Smooth muscle cell (in vitro differentiated cells): ENCODE results near the gene NET1. TPM values are rescaled to one million over a fixed set of nuclear protein-coding genes. Genes with fewer than 3 reads are reported as not detected.

Source experiments
- DNase-seq: peaks from one replicate; lab custom pipeline; 2025; ENCODE audit not compliant: unreplicated experiment; lab: John Stamatoyannopoulos, UW
- H2AFZ ChIP-seq: fragments of 200-600 bp; sonication (generic); 2 replicates; pipeline ENCODE4 v1.6.0; 2016; ENCODE audit warnings: antibody characterized with exemption, low read depth, mild to moderate bottlenecking
- H3F3A ChIP-seq: fragments of 200-600 bp; sonication (generic); 2 replicates; pipeline ENCODE4 v1.6.0; 2017; ENCODE audit warnings: antibody characterized with exemption, low read depth
- H3K27ac ChIP-seq: fragments of 200-600 bp; sonication (generic); 2 replicates; pipeline ENCODE4 v1.5.1; 2016; ENCODE audit warnings: low read depth, mild to moderate bottlenecking
- H3K27me3 ChIP-seq: fragments of 200-600 bp; sonication (generic); 2 replicates; pipeline ENCODE4 v1.6.1; 2016; ENCODE audit warnings: low read depth, mild to moderate bottlenecking
- H3K36me3 ChIP-seq: fragments of 200-600 bp; sonication (generic); 2 replicates; pipeline ENCODE4 v1.5.1; 2016; ENCODE audit warnings: low read depth
- H3K4me1 ChIP-seq: fragments of 200-600 bp; sonication (generic); 2 replicates; pipeline ENCODE4 v1.5.1; 2016; ENCODE audit warnings: low read depth
- H3K4me2 ChIP-seq: fragments of 200-600 bp; sonication (generic); 2 replicates; pipeline ENCODE4 v1.6.0; 2016; ENCODE audit warnings: mild to moderate bottlenecking
- H3K4me3 ChIP-seq: fragments of 200-600 bp; sonication (generic); 2 replicates; pipeline ENCODE4 v1.5.1; 2016; ENCODE audit warnings: mild to moderate bottlenecking
- H3K79me2 ChIP-seq: fragments of 200-600 bp; sonication (generic); 2 replicates; pipeline ENCODE4 v1.6.0; 2016; ENCODE audit warnings: low read depth, mild to moderate bottlenecking
- H3K9ac ChIP-seq: fragments of 200-600 bp; sonication (generic); 2 replicates; pipeline ENCODE4 v1.6.0; 2016; ENCODE audit warnings: low read depth
- H3K9me3 ChIP-seq: fragments of 200-600 bp; sonication (generic); replicated peaks from 2 replicates; pipeline ENCODE4 v1.5.1; 2016; ENCODE audit warnings: low read depth
- H4K20me1 ChIP-seq: fragments of 200-600 bp; sonication (generic); 2 replicates; pipeline ENCODE4 v1.6.0; 2016; ENCODE audit warnings: low read depth
- CTCF ChIP-seq: fragments of 200-600 bp; sonication (generic); IDR thresholded peaks from 2 replicates; pipeline ENCODE4 v1.5.1; 2017; ENCODE audit warnings: borderline replicate concordance, mild to moderate bottlenecking, antibody characterized with exemption; ENCODE audit not compliant: insufficient read depth, poor library complexity, severe bottlenecking
- WGBS: methylation state at CpG from one replicate; pipeline ENCODE4 v1.1.7; 2016; ENCODE audit warnings: low lambda C conversion rate; 5-methylcytosine and 5-hydroxymethylcytosine counted together
- polyA plus RNA-seq: library from polyadenylated mRNA; unstranded; fragments of >200 nt; fragmentation: Nextera tagmentation; extraction: Ambion mirVana; gene quantifications from 2 replicates; pipeline ENCODE4 v1.2.1, GENCODE V29; 2016
- total RNA-seq: library from RNA; depleted of rRNA; stranded (reverse); fragments of >200 nt; gene quantifications from 2 replicates; pipeline ENCODE4 v1.2.3, GENCODE V29; 2014

NET1 gene
- total and polyA plus RNA-seq, 2 experiments from 2014 or later, result 49.5 to 123 TPM

GRCh38 chr10:5460468-5461202 lies 48.3 kb downstream of the NET1 start:
- no peak overlapping the region for H3K9ac ChIP-seq
- peaks cover 12% of the 10 kb centered on the region for H3K4me1 ChIP-seq
- no peak overlapping the region for H3K4me3 ChIP-seq
- no peaks in the 10 kb centered on the region for H3K27me3 ChIP-seq
- peak overlapping the region; percentile 69 for H3K4me2 ChIP-seq
- peaks cover 16% of the 10 kb centered on the region for H3K36me3 ChIP-seq
- TF ChIP-seq CTCF, result no peak
- peak overlapping the region; percentile 82 for H3K27ac ChIP-seq
- H2AFZ ChIP-seq, result no peak overlapping the region
- DNase-seq, result no peak
- no peaks in the 10 kb centered on the region for H3K9me3 ChIP-seq
- 83% methylated on average over 14 of the region's 14 CpGs for WGBS
- H4K20me1 ChIP-seq, result peaks cover 33% of the 10 kb centered on the region
- H3F3A ChIP-seq, result peaks cover 71% of the 10 kb centered on the region
- peaks cover 11% of the 10 kb centered on the region for H3K79me2 ChIP-seq

GRCh38 chr10:5461203-5461588 lies 48.8 kb downstream of the NET1 start:
- Histone ChIP-seq H3K9me3 (no peaks in the 10 kb centered on the region), H3K9ac (no peak overlapping the region), H3K4me1 (peaks cover 13% of the 10 kb centered on the region), H3K4me3 (peak overlapping the region; percentile 4), H3K27ac (peak overlapping the region; percentile 82), H3F3A (peaks cover 67% of the 10 kb centered on the region), H2AFZ (no peak overlapping the region), H3K4me2 (peak overlapping the region; percentile 69), H3K36me3 (peaks cover 10% of the 10 kb centered on the region), H4K20me1 (peaks cover 28% of the 10 kb centered on the region), H3K79me2 (peaks cover 6% of the 10 kb centered on the region), H3K27me3 (no peaks in the 10 kb centered on the region)
- no peak for DNase-seq
- no peak for TF ChIP-seq CTCF
- 52% methylated on average over 4 of the region's 4 CpGs for WGBS

DNA sequence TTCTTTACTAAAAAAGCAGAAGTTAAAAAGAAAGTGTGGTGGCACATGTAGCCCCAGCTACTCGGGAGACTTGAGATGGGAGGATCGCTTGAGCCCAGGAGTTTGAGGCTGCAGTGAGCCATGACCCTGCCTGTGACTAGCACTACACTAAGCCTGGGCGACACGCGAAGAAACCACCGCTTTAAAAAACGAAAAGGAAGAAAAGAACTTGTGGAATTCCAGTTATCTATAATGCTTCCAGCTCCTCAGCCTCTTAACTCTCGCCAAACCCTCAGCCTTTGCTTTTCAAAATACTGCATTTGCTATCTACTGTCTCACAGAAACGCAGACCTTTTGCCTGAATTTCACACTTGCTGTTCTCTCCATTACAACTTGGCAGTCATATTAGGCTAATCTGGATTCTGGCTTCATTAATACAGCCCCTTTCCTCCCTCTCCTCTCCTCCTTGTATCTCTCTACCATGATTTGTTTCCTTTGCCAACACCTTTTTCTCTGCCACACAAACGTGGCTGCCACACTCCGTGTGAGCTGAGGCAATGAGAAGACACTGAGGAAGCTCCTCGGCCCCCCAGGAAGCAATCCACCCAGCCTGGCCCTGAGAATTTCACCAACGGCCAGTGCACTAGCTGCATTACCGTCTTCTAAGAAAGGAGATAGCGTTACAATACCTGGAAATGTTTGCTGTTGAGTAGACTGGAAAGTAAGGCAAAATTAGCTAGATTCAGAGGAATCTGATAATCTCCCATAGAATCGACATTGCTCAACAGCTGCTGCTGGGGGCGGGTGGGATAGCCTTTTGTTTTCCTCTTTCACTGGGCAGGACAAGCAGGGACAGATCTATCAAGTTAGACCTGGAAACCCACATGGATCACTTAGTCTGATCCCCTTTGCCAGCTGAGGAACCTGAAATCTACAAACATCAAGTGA lies 49.8 kb downstream of the NET1 start:
- Histone ChIP-seq H3K79me2 (peaks cover 5% of the 10 kb centered on the region), H4K20me1 (peaks cover 20% of the 10 kb centered on the region), H3K36me3 (peaks cover 3% of the 10 kb centered on the region), H2AFZ (no peak overlapping the region), H3K27ac (peak overlapping the region; percentile 82), H3K9ac (peak overlapping the region; percentile 47), H3K4me1 (peaks cover 23% of the 10 kb centered on the region), H3K4me2 (peak overlapping the region; percentile 69), H3K9me3 (no peaks in the 10 kb centered on the region), H3F3A (peaks cover 59% of the 10 kb centered on the region), H3K27me3 (no peaks in the 10 kb centered on the region), H3K4me3 (peak overlapping the region; percentile 5)
- WGBS, result 28% methylated on average over 17 of the region's 17 CpGs
- DNase-seq, result no peak
- TF ChIP-seq CTCF, result no peak
